ENCODE results near the gene BMP6.

Gene BMP6

GRCh38 chr6:7745942-7746341, 20.0 kb downstream of the BMP6 start:
- no peak overlapping the region for H3K4me3 ChIP-seq (replicated peaks; ENCODE audit: low read depth, low read length)
- TF ChIP-seq CTCF (IDR thresholded peaks at IDR 0.05; ENCODE audit: low read length, missing control alignments) = no peak
- no peak for DNase-seq (ENCODE audit: low read depth)

- no peak for TF ChIP-seq CTCF (IDR thresholded peaks at IDR 0.05; ENCODE audit: low read length, missing control alignments)
- DNase-seq (ENCODE audit: low read depth) = no peak
- H3K4me3 ChIP-seq (replicated peaks; ENCODE audit: low read depth, low read length) = no peak overlapping the region
These were observed 21.1 kb downstream of the BMP6 start for GRCh38 chr6:7747016-7747415.

GRCh38 chr6:7747433-7747832, 21.5 kb downstream of the BMP6 start:
- no peak for DNase-seq (ENCODE audit: low read depth)
- TF ChIP-seq CTCF (IDR thresholded peaks at IDR 0.05; ENCODE audit: low read length, missing control alignments) = no peak
- H3K4me3 ChIP-seq (replicated peaks; ENCODE audit: low read depth, low read length) = no peak overlapping the region

GRCh38 chr6:7747901-7748504, 22.1 kb downstream of the BMP6 start:
- TF ChIP-seq CTCF (IDR thresholded peaks at IDR 0.05; ENCODE audit: low read length, missing control alignments) = no peak
- DNase-seq (ENCODE audit: low read depth) = no peak
- H3K4me3 ChIP-seq (replicated peaks; ENCODE audit: low read depth, low read length) = no peak overlapping the region

GRCh38 chr6:7749478-7749877, 23.6 kb downstream of the BMP6 start:
- DNase-seq (ENCODE audit: low read depth) = no peak
- no peak overlapping the region for H3K4me3 ChIP-seq (replicated peaks; ENCODE audit: low read depth, low read length)
- no peak for TF ChIP-seq CTCF (IDR thresholded peaks at IDR 0.05; ENCODE audit: low read length, missing control alignments)

- no peak overlapping the region for H3K4me3 ChIP-seq (replicated peaks; ENCODE audit: low read depth, low read length)
- DNase-seq (ENCODE audit: low read depth) = no peak
- TF ChIP-seq CTCF (IDR thresholded peaks at IDR 0.05; ENCODE audit: low read length, missing control alignments) = no peak
These were observed 24.3 kb downstream of the BMP6 start for GRCh38 chr6:7750197-7750596.

GRCh38 chr6:7758456-7758855, 32.6 kb downstream of the BMP6 start:
- peak; percentile 89 for DNase-seq (ENCODE audit: low read depth)
- H3K4me3 ChIP-seq (replicated peaks; ENCODE audit: low read depth, low read length) = no peak overlapping the region
- TF ChIP-seq CTCF (IDR thresholded peaks at IDR 0.05; ENCODE audit: low read length, missing control alignments) = no peak

All from fibroblast of pulmonary artery (primary cell).